Stimulated activated naive CD8-positive, alpha-beta T cell treated with anti-CD3 and anti-CD28 coated beads, Interleukin-15, amount 100 ng/mL, for 72 hours (primary cell): Measurements from ENCODE around the gene TARS2.
A peak's percentile ranks its signal among the peaks of the same experiment; 100 is the strongest.

Experiments used
- ATAC-seq: fragments of 150-1000 bp; cut with Tn5 transposase; 2 replicates; pipeline ENCODE4 v1.10.0; 2021; ENCODE audit warnings: mild to moderate bottlenecking, moderate library complexity
- DNase-seq, 2 donors: peaks; one replicate each; pipeline ENCODE4 v3.0.0; 2021 to 2022
- H3K27ac Mint-ChIP-seq, 2 donors: one replicate each; pipeline ENCODE4 v1.8.0; 2022; ENCODE audit warnings: mild to moderate bottlenecking in 2 of 2, mixed read lengths in 2 of 2, moderate library complexity in 2 of 2
- H3K27me3 Mint-ChIP-seq: one replicate; pipeline ENCODE4 v1.8.0; 2022; ENCODE audit warnings: mixed read lengths
- H3K4me1 Mint-ChIP-seq: one replicate; pipeline ENCODE4 v1.8.0; 2022; ENCODE audit warnings: mild to moderate bottlenecking, mixed read lengths
- H3K4me3 Mint-ChIP-seq, 2 donors: one replicate each; pipeline ENCODE4 v1.8.0; 2022; ENCODE audit warnings: mild to moderate bottlenecking in 2 of 2, mixed read lengths in 2 of 2, moderate library complexity in 1 of 2
- H3K9me3 Mint-ChIP-seq, 2 donors: one replicate each; pipeline ENCODE4 v1.8.0; 2022; ENCODE audit warnings: mixed read lengths in 2 of 2

TARS2 gene

GRCh38 chr1:150545486-150546032 lies 58.3 kb downstream of the TARS2 start:
- no peak overlapping the region for H3K4me3 Mint-ChIP-seq
- H3K27me3 Mint-ChIP-seq = peaks cover 46% of the 10 kb centered on the region
- no peak for DNase-seq
- no peaks in the 10 kb centered on the region for H3K9me3 Mint-ChIP-seq
- H3K4me1 Mint-ChIP-seq = peaks cover 13% of the 10 kb centered on the region
- ATAC-seq = no peak
- no peak overlapping the region for H3K27ac Mint-ChIP-seq

GRCh38 chr1:150546294-150546937 lies 59.2 kb downstream of the TARS2 start:
- no peak overlapping the region for H3K4me3 Mint-ChIP-seq
- ATAC-seq (no peak), DNase-seq (no peak)
- H3K27me3 Mint-ChIP-seq = peaks cover 55% of the 10 kb centered on the region
- H3K27ac Mint-ChIP-seq = no peak overlapping the region
- peaks cover 21% of the 10 kb centered on the region for H3K4me1 Mint-ChIP-seq
- no peaks in the 10 kb centered on the region for H3K9me3 Mint-ChIP-seq

DNA sequence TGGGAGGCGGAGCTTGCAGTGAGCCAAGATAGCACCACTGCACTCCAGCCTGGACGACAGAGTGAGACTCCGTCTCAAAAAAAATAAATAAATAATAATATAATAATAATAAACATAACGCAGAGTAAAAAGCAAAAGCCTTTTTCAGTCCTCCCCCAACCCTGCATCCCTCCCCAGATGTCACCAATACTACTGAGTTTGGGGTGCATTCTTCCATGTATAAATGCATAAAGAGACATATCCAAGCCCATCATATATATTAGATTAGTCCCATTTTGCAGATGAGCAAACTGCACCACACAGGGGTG lies 61.1 kb downstream of the TARS2 start:
- H3K4me3 Mint-ChIP-seq = peak overlapping the region; percentile 67 to 71
- peaks cover 73% of the 10 kb centered on the region for H3K27me3 Mint-ChIP-seq
- no peak overlapping the region for H3K27ac Mint-ChIP-seq
- H3K9me3 Mint-ChIP-seq = no peaks in the 10 kb centered on the region
- H3K4me1 Mint-ChIP-seq = peaks cover 40% of the 10 kb centered on the region
- DNase-seq (no peak), ATAC-seq (no peak)

DNA sequence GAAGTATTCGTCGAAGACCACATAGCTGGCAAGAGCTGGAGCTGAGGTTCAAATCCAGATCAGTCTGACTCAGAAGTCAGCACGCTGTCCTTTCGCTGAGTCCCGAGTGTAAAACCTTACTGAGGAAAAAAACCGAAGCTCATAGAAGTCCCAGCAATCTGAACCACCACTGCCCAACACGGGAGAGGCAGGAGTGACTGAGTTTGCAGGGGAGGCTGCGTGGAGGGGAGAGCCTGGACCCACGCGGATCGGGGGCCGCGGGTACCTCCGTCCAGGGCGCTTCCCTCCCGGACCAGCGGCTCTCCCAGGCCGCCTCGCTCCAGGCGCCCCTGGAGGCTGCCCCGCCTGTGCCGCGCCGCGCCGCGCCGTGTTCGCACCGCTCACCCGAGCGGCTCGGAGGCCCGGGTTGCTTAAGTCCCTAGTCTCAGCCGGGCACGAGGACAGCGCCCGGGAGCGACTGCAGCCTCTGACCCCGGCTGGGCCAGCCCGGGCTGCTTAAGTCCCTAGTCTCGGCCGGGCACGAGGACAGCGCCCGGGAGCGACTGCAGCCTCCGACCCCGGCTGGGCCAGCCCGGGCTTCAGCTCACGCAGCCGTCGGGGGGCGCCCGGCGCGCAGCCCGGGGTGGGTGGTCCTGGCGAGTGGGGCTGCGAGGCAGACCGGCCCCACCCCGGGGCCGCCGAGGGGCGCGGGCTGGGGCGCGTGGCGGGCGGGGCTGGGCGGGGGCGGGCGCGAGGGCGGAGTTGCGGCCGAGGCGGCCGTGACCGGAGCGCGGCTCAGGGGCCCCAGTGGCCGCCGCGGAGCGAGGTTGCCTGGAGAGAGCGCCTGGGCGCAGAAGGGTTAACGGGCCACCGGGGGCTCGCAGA lies 61.6 kb downstream of the TARS2 start, which contains the start of gene ADAMTSL4:
ADAMTSL4 (plus strand) TSS at position 777 of the 864 bp plus-strand sequence. CDS start 2,881 bp downstream, outside the sequence.
- peak; percentile 81 for ATAC-seq
- Mint-ChIP-seq H3K4me3 (peak within 1 kb of the TSS; percentile 80 to 84), H3K27ac (peak within 1 kb of the TSS in 1 of 2 donors; percentile 52), H3K9me3 (no peaks in the 10 kb centered on the region), H3K27me3 (peaks cover 69% of the 10 kb centered on the region), H3K4me1 (peaks cover 43% of the 10 kb centered on the region)
- peak; percentile 52 to 54 for DNase-seq

DNA sequence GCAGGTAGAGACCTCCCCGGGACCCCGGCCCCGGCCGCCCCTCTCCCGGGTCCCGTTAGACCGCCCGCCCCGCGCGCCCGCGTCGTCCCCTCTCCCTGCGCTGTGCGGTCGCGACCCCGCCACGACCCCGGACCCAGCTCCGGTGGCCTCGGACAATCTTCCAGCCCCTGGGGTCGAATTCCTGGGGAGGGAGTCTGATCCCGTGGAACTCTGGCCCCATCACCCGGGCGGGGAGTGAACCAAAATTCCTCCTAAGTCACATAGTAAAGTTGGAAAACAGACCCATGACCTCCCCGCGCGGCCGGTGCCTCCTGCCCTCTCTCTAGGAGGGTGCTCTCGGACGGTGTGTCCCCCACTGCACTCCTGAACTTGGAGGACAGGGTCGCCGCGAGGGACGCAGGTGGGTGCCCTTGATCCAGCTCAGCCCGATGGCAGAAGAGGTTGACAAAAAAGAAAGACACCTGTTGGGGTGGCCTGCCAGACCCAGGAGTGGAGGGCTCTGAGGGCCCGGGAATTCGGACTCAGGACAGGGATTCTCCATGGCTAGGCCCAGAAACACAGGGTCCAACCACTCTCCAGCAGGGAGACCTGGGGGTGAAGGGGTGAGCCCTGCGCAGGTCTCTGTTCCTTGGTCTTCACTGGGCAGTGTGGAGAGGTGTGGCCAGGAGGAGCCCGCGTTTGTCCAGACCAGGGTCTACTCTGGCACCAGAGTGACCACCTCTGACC lies 62.4 kb downstream of the TARS2 start:
- Mint-ChIP-seq H3K27ac (peak overlapping the region in 1 of 2 donors; percentile 52), H3K9me3 (no peaks in the 10 kb centered on the region), H3K27me3 (peaks cover 69% of the 10 kb centered on the region), H3K4me1 (peaks cover 43% of the 10 kb centered on the region), H3K4me3 (peak overlapping the region; percentile 80 to 84)
- no peak for ATAC-seq
- DNase-seq = peak in 1 of 2 donors; percentile 19

GRCh38 chr1:150550222-150551050 lies 63.2 kb downstream of the TARS2 start:
- H3K9me3 Mint-ChIP-seq = no peaks in the 10 kb centered on the region
- no peak overlapping the region for H3K27ac Mint-ChIP-seq
- H3K4me3 Mint-ChIP-seq = peak overlapping the region in 1 of 2 donors; percentile 84
- DNase-seq = peak in 1 of 2 donors; percentile 10
- no peak for ATAC-seq
- H3K27me3 Mint-ChIP-seq = peaks cover 65% of the 10 kb centered on the region
- peaks cover 43% of the 10 kb centered on the region for H3K4me1 Mint-ChIP-seq

- Mint-ChIP-seq H3K27me3 (peaks cover 58% of the 10 kb centered on the region), H3K4me1 (peaks cover 46% of the 10 kb centered on the region), H3K9me3 (no peaks in the 10 kb centered on the region), H3K4me3 (no peak overlapping the region), H3K27ac (no peak overlapping the region)
- ATAC-seq (no peak), DNase-seq (peak in 1 of 2 donors; percentile 15)
These were observed 64.0 kb downstream of the TARS2 start for GRCh38 chr1:150551051-150551783.

DNA sequence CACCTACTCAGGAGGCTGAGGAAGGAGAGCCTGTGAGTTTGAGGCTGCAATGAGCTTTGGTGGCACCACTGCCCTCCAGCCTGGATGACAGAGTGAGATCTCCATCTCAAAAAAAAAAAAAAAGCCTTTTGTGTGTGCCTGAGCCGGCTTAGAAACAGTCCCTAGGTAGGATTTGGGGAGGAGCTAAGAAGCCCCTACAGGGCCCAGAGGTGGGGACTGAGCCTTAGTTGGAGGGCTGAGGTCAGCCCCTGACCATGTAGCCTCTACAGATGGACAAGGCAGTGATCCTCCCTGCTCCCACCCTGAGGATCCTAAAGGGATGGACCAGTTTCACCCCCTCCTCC lies 64.5 kb downstream of the TARS2 start:
- DNase-seq (no peak), ATAC-seq (no peak)
- Mint-ChIP-seq H3K4me1 (peaks cover 50% of the 10 kb centered on the region), H3K9me3 (no peaks in the 10 kb centered on the region), H3K27ac (no peak overlapping the region), H3K27me3 (peaks cover 53% of the 10 kb centered on the region), H3K4me3 (no peak overlapping the region)

DNA sequence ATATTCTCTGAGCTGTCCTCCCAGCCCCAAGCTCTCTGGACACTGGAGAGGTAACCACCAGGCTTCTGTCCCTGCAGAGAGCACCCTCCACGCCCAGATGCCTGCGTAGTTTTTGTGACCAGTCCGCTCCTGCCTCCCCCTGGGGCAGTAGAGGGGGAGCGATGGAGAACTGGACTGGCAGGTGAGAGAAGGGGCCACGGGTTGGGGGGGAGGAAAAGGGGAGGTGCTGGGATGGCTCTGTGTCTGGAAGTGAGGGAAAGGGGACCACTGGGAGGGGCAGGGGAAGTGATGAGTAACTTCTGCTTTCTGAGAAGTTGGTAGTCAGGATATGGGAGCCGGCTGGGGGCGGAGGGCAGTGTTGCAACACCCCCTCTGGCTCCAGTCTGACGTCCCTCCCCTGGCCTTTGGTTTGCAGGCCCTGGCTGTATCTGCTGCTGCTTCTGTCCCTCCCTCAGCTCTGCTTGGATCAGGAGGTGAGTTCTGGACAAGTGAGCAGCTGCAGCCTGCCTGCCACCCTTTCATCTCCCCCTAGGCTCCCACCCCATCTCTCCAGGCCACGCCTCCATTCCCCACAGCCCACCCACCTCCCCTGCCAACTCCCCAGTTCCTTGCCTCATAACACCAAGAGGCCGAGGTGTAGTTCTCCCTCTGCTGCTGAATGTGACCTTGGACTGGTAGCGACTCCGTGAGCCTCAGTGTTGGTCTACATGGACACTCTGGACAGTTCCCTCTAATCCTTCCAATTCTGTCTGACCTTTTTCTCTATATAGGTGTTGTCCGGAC lies 65.1 kb downstream of the TARS2 start:
- Mint-ChIP-seq H3K27ac (peak overlapping the region in 1 of 2 donors; percentile 78), H3K9me3 (no peaks in the 10 kb centered on the region), H3K4me1 (peaks cover 50% of the 10 kb centered on the region), H3K4me3 (peak overlapping the region in 1 of 2 donors; percentile 49), H3K27me3 (peaks cover 51% of the 10 kb centered on the region)
- DNase-seq (peak in 1 of 2 donors; percentile 20), ATAC-seq (no peak)

GRCh38 chr1:150552911-150553289 lies 65.7 kb downstream of the TARS2 start:
- Mint-ChIP-seq H3K27me3 (peaks cover 51% of the 10 kb centered on the region), H3K27ac (peak overlapping the region in 1 of 2 donors; percentile 78), H3K4me3 (peak overlapping the region in 1 of 2 donors; percentile 49), H3K4me1 (peaks cover 50% of the 10 kb centered on the region), H3K9me3 (no peaks in the 10 kb centered on the region)
- no peak for DNase-seq
- ATAC-seq = no peak

- Mint-ChIP-seq H3K9me3 (no peaks in the 10 kb centered on the region), H3K4me3 (no peak overlapping the region), H3K27ac (no peak overlapping the region), H3K27me3 (peaks cover 45% of the 10 kb centered on the region), H3K4me1 (peaks cover 50% of the 10 kb centered on the region)
- ATAC-seq (no peak), DNase-seq (peak in 1 of 2 donors; percentile 10)
These were observed 66.3 kb downstream of the TARS2 start for GRCh38 chr1:150553392-150554085.

DNA sequence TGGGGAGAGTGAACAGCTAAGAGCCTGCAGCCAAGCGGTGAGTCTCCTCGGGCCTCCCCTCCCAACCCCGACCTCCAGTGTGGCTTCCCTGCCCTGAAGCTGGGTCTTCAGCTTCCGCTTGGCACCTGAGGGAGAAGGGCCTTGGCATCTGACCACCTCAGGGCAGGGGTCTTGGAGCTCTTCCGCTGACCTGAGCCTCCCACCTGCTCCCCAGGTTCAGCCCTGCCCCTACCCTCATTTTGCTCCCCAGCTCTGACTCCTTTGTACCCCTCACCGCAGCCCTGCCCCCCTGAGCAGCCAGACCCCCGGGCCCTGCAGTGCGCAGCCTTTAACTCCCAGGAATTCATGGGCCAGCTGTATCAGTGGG lies 66.8 kb downstream of the TARS2 start:
- Mint-ChIP-seq H3K27me3 (peaks cover 43% of the 10 kb centered on the region), H3K9me3 (no peaks in the 10 kb centered on the region), H3K27ac (no peak overlapping the region), H3K4me1 (peaks cover 50% of the 10 kb centered on the region), H3K4me3 (no peak overlapping the region)
- no peak for DNase-seq
- ATAC-seq = no peak

DNA sequence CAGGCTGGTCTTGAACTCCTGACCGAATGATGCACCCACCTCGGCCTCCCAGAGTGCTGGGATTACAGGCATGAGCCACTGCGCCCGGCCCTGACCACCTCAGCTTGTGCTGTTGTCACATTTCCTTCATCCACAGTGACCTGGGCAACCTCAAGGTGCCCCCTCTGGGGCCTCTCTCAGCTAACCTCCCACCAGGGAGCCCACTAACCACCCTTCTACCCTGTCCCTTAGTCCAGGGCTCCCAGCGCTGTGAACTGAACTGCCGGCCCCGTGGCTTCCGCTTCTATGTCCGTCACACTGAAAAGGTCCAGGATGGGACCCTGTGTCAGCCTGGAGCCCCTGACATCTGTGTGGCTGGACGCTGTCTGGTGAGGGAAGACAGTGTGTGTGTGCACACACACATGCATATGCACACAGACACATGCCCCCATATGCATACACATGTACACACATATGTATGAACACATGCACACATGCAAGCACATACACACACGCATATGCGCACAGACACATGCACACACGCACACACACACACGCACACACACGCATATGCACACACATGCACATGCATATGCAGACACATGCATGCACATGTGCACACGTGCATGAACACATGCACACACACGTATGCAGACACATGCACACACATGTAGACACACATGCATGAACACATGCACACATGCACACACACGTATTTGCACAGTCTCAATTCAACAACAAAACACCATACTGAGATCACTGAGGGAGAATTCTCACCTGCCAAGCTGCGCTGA lies 68.2 kb downstream of the TARS2 start:
- DNase-seq (no peak), ATAC-seq (no peak)
- Mint-ChIP-seq H3K4me1 (peaks cover 53% of the 10 kb centered on the region), H3K4me3 (no peak overlapping the region), H3K9me3 (no peaks in the 10 kb centered on the region), H3K27me3 (peaks cover 30% of the 10 kb centered on the region), H3K27ac (peak overlapping the region in 1 of 2 donors; percentile 76)
